ENCODE results near the gene NUBPL.
"Not testable (repeated sequence)": the region's sequence is repeated elsewhere in the genome, so short reads cannot be mapped to it uniquely, and the experiment has no call there.

Gene NUBPL

GRCh38 chr14:31578266-31578665 is 17.1 kb downstream of the NUBPL start:
- peak in 1 of 56 donors; percentile 1 for DNase-seq

- no peak for DNase-seq
Measured at GRCh38 chr14:31578792-31579501, 17.7 kb downstream of the NUBPL start.

- no peak for DNase-seq
Measured at GRCh38 chr14:31580234-31580633, 19.0 kb downstream of the NUBPL start.

GRCh38 chr14:31582286-31582691 is 21.1 kb downstream of the NUBPL start:
- peak in 4 of 56 donors; percentile 4 to 65 (median 6) for DNase-seq

- DNase-seq, result no peak
Measured at GRCh38 chr14:31582836-31583452, 21.7 kb downstream of the NUBPL start.

- no peak for DNase-seq
Measured at GRCh38 chr14:31590206-31590605, 29.0 kb downstream of the NUBPL start.

- no peak for DNase-seq
Measured at GRCh38 chr14:31592122-31592521, 30.9 kb downstream of the NUBPL start.

- DNase-seq, result no peak
Measured at GRCh38 chr14:31592631-31593030, 31.4 kb downstream of the NUBPL start.

GRCh38 chr14:31596342-31597095 is 35.3 kb downstream of the NUBPL start:
- DNase-seq, result no peak

- DNase-seq, result no peak
Measured at GRCh38 chr14:31605702-31606101, 44.5 kb downstream of the NUBPL start.

GRCh38 chr14:31611778-31612433 is 50.7 kb downstream of the NUBPL start:
- DNase-seq, result no peak

- no peak for DNase-seq
Measured at GRCh38 chr14:31613188-31613587, 52.0 kb downstream of the NUBPL start.

GRCh38 chr14:31618884-31619283 is 57.7 kb downstream of the NUBPL start:
- not testable (repeated sequence) for DNase-seq

- DNase-seq, result no peak
Measured at GRCh38 chr14:31619440-31619839, 58.2 kb downstream of the NUBPL start.

- not testable (repeated sequence) for DNase-seq
Measured at GRCh38 chr14:31620898-31621297, 59.7 kb downstream of the NUBPL start.

GRCh38 chr14:31622060-31622459 is 60.9 kb downstream of the NUBPL start:
- no peak for DNase-seq

- DNase-seq, result not testable (repeated sequence)
Measured at GRCh38 chr14:31652900-31653299, 91.7 kb downstream of the NUBPL start.

GRCh38 chr14:31657917-31658316 is 96.7 kb downstream of the NUBPL start:
- DNase-seq, result no peak

- no peak for DNase-seq
Measured at GRCh38 chr14:31659278-31659677, 98.1 kb downstream of the NUBPL start.

- DNase-seq, result no peak
Measured at GRCh38 chr14:31660191-31660590, 99.0 kb downstream of the NUBPL start.

- DNase-seq, result no peak
Measured at GRCh38 chr14:31660728-31661127, 99.5 kb downstream of the NUBPL start.

GRCh38 chr14:31668348-31668747 is 107.1 kb downstream of the NUBPL start:
- no peak for DNase-seq

Measured in amygdala (tissue), 56 donors.